GF-D8 (cell line): ENCODE data around the gene EEF1G.

ENCODE experiments used
- DNase-seq: peaks from one replicate; lab custom pipeline; 2025; lab: John Stamatoyannopoulos, UW

EEF1G gene

DNA sequence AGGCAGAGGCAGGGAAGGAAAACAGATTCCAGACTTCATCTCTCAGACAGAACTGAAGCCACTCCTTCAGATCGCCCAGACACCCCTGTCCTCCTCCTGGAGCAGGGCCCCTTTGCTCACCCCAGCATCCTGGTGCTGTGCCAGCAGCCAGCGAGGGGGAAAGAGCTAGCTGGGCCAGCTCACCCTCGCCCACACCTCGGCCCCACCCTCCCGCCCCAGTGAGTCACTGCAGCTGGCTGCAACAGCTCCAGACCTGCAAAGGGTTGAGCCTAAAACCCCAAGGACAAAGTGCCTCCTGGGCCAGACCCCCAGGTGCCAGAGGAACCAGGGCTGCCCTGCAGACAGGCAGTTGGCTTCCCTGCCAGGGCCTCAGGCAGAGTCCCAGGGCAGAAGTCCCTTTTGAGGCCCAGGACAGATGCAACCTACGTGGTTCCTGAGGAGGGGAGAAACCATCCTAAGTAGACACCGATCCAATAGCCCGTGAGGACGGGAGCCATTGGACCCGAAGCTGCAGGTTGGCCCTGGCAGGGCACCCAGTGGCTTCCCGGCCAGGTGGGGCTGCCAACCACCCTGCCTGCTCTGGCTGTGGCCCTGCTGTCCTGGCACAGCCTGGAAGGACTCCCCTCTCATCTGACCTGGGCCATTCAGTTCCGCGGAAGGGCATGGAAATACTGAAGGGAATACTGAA, 34.3 kb downstream of the EEF1G start:
- no peak for DNase-seq

DNA sequence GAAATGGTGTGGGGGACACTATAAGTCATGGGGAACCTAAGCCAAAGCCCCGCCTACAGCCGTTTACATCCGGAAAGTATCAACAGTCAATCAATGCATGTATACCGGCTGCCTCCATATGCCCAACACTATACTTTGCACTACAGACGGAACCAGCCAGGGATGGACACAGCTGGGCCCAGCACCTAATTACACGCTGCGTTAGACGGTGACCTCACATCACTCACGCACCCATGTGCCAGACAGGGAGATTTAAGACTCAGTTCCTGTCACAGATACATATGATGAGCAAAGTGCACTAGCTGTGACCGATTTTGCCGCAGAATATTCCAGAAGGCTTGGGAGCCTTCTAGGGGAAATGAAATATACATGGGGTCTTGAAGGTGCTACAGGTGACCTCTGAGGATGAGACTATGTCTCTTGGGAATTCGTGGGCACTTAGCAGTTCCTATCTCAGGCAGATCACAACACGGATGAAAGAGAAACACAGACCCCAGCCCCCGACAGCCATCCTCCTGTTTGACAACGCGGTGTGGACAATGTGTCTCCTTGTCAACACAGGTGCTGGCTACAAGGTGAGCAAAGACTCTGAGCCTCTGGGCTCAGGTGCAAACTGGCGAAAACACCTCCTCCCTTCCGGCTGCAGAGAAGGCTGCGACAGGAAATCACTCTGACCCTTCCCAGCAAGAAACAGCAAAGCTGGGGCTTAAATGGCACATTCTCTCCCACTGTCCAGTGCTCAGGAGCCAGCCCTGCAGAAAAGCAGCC, 35.0 kb downstream of the EEF1G start:
- DNase-seq, result no peak

DNA sequence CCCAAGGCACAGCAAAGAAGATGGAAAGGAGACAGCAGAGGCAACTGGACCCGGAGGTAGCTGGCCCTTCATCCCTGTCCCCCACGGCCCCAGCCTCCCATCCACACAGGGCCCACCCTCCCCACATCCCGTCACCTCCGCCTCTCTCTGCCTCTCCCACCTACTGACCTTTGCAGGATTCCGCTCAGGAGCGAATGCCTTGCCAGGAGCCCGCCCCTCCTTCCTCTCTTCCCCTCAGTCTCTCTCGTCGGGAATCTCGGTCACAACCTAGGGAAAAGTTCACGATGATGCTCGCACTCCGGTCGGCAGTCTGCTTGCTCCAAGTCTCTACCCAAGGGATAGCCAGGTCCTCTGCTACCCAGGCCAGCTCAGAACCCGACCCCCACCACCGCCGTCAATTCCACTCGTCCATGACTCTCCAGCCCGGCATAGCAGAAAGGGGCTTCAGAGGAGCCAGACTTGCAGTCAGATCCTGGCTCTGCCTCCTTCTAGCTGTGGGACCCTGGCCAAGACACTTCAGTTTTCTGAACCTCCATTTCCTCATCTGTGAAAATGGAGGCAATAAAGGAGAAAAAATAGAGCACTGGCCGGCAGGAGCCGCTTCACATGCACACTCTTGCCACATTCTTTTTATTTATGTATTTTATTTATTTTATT, 37.3 kb downstream of the EEF1G start:
- no peak for DNase-seq

DNA sequence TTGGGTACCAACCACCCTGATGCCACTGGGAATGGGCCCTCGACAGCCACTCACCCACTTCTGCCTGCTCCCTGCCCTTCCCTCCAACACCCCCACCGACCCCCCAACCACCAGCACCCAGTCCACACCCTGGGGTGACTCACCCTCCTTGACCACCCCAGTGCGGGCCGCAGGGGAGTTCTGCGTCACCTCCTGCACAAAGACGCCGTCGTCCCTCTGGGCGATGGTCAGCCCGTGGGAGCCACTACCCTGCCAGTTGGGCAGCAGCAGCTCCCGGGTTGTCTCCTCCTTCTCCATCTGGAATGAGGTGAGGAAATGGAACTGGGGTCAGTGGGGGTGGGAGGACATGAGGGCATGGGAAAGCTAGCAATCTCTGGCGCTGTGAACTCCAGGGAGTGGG, 37.9 kb downstream of the EEF1G start:
- DNase-seq, result no peak

DNA sequence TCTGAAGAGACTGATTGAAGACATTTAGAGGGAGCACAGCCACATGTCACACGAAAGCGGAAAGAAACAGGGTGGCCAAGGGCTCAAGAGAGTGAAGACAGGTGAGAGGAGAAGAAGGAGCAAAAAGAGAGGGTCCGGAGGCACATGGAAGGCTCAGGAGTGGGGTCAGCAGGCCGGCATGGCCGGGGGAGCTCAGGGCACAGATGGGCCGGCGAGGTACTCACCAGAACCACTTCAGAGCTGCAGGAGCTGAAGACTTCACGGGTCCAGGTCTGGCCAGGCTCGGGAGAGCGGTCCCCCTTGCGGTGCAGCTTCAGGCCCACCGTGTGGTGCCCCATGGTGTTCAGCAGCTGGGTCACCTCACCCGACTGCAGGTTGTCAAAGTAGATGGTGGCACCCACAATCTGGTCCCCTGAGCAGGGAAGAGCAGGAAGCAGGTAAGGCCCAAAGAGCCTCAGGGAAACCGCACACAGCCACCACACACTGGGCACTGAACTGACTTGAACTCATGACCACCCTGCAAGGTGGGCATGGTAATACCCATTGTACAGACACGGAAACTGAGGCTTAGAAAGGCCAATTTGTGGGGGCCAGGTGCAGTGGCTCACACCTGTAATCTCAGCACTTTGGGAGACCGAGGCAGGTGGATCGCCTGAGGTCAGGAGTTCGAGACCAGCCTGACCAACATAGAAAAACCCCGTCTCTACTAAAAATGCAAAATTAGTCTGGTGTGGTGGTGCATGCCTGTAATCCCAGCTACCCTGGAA, 38.7 kb downstream of the EEF1G start:
- no peak for DNase-seq

DNA sequence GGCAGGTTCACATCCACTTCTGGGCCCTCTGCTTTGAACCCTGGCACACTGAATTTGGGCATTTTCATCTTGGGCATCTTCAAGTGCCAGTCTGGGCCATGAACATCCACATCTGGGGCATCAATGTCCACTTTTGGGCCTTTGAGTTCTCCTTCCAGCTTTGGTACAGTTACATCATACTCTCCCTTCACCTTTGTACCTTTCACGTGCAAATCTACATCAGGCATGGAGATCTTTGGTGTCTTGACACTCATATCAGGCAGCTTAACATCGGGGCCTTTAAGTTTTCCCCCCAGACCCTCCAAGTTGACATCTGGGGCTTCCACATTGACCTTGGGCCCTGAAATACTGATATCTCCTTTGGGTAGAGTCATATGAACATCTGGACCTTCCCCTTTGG, 41.6 kb downstream of the EEF1G start:
- no peak for DNase-seq

DNA sequence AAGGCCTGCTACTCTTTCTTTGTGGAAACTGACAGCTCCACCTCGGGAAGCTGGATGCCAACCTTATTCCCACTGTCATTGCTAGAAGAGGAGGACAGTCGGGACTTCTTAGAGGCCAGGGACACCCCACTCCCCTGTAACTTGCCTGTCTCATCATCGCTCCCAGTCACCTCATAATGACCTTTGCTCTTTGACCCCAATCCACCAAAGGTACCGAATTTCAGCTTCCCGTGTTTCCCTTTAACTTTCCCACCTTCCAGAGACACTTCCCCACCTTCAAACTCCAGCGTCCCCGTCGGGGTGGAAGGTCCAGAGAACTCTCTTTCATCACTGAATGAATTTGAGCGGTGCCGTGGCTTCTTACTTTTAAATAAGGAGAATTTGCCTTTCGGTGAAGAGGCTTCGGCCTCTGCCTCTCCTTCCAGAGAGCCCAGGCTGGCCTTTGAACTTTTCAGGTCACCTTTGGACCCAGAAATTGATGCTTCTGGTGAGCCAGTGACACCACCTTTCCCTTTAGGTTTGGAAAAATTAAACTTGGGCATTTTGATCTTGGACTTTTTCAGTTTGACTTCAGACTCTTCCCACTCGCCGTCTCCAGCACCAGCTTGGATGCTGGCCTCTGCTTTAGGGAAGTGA, 56.8 kb downstream of the EEF1G start:
- DNase-seq, result no peak

DNA sequence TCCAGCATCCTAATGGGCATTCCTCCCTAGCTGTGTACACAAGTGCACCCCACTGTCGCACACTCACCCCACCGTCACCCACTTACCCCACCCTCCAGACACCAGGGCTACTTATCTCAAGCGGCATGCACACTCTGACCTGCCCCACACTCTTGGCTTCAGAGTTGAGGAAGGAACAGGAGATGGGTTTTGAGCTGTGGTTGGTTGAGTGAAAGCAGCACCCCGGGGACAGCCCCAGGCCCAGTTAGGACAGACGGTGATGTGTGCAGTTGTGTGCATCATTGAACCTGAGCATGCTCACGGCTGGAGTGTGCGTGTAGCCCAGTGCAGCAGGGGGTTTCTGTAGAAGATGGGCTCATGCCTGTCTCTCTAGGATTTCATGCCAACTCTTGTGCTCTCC, 59.5 kb downstream of the EEF1G start:
- no peak for DNase-seq

DNA sequence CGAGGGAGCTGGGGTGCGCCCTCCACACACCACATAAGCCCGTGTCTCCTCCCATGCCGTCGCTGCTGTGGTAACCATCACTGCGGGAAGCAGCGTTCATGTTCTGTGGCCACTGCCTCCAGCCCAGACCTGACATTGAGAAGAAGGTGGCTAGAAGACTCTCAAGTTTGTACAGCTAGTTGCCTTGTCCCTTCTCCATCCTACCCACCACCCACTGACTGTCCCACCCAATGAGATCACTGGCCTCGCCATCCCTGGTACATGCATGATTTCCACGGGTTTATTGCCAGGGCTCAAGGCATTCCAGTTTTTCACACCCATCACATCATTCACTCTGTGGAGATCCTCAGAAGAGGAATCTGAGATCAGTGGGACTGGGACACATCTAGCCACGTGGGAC, 60.1 kb downstream of the EEF1G start:
- no peak for DNase-seq

DNA sequence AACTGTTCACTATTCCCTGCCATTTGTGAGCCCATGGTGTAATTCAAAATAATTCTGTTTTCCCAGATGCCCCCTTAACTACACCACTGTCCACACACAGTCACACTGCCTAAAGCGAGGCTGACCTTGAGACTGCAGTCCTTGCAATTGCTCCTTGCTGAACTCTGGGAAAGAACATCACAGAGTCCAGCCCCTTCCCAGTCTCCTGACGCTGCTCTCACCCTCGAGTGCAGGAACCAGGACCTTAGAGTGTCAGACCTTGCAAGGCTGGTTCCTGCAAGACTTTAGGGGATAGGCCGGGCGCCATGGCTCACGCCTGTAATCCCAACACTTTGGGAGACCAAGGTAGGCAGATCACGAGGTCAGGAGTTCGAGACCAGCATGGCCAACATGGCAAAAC, 60.7 kb downstream of the EEF1G start:
- DNase-seq, result no peak
